GM12878 (cell line): ENCODE results near the gene RPL21. TPM values are rescaled to one million over a fixed set of nuclear protein-coding genes. Genes with fewer than 3 reads are reported as not detected.

ENCODE experiments used
- ATAC-seq: fragments of 200-7000 bp; cut with Tn5 transposase; 3 replicates; pipeline ENCODE4 v1.9.1; 2020; ENCODE audit warnings: mild to moderate bottlenecking, moderate library complexity
- BruUV-seq: library from RNA; stranded (reverse); fragments of 400-500 nt; replicated peaks from 2 replicates; lab custom pipeline; 2021; lab: Mats Ljungman, UMichigan
- CTCF ChIA-PET: fragments of 300-600 bp; sonication (Branson Sonifier 250); formaldehyde crosslinking; extraction: SDS; loops from one replicate; lab custom pipeline; 2021; ENCODE audit warnings: inconsistent platforms; lab: Yijun Ruan, JAX
- POLR2A ChIA-PET: fragments of 350-600 bp; formaldehyde crosslinking; extraction: SDS; loops from one replicate; lab custom pipeline; 2021; ENCODE audit warnings: inconsistent platforms; lab: Charles Lee
- RAD21 ChIA-PET: fragments of 300-600 bp; sonication (Branson Sonifier 250); formaldehyde crosslinking; loops from one replicate; lab custom pipeline; 2023; ENCODE audit warnings: antibody characterized with exemption; ENCODE audit not compliant: unreplicated experiment; lab: Charles Lee
- SMC1A ChIA-PET: fragments of 300-600 bp; sonication (Branson Sonifier 250); formaldehyde crosslinking; loops from one replicate; lab custom pipeline; 2023; ENCODE audit not compliant: unreplicated experiment, uncharacterized antibody; lab: Charles Lee
- DNase-seq: peaks from one replicate; pipeline ENCODE4 v3.0.0-alpha.2; 2011; ENCODE audit warnings: low read depth, low spot score
- FAIRE-seq: peaks from 3 replicates; lab custom pipeline; 2011; peaks lifted over from hg19 to GRCh38; lab: Jason Lieb, UNC
- H2AFZ ChIP-seq: 2 replicates; pipeline ENCODE4 v1.6.0; 2011; ENCODE audit warnings: low read depth, low read length, control low read depth; ENCODE audit not compliant: control insufficient read depth
- H3K27ac ChIP-seq: 2 replicates; pipeline ENCODE4 v1.5.1; 2011; ENCODE audit warnings: control low read depth; ENCODE audit not compliant: control insufficient read depth, insufficient read depth
- H3K27me3 ChIP-seq, 2 experiments: replicated peaks in 1 of 2; 2 replicates each; pipeline versions ENCODE4 v1.6.0 to v1.6.1; 2011; ENCODE audit warnings: low read length in 1 of 2; ENCODE audit not compliant: control insufficient read depth in 2 of 2, insufficient read depth in 2 of 2
- H3K36me3 ChIP-seq, 2 experiments: 2 replicates each; pipeline ENCODE4 v1.5.1; 2011; ENCODE audit warnings: low read length in 1 of 2; ENCODE audit not compliant: control insufficient read depth in 2 of 2, insufficient read depth in 2 of 2
- H3K4me1 ChIP-seq: 2 replicates; pipeline ENCODE4 v1.6.1; 2011; ENCODE audit warnings: mild to moderate bottlenecking, low read length, moderate library complexity, mixed read lengths; ENCODE audit not compliant: control insufficient read depth, insufficient read depth
- H3K4me2 ChIP-seq: 2 replicates; pipeline ENCODE4 v1.6.0; 2011; ENCODE audit warnings: control low read depth; ENCODE audit not compliant: control insufficient read depth, insufficient read depth
- H3K4me3 ChIP-seq: fragments of 200-600 bp; sonication (generic); 2 replicates; pipeline ENCODE4 v1.5.1; 2016
- H3K79me2 ChIP-seq: 2 replicates; pipeline ENCODE4 v1.6.0; 2011; ENCODE audit warnings: low read length; ENCODE audit not compliant: control insufficient read depth, insufficient read depth
- H3K9ac ChIP-seq: 2 replicates; pipeline ENCODE4 v1.8.0; 2011; ENCODE audit warnings: low read length, control low read depth, mixed read lengths; ENCODE audit not compliant: control insufficient read depth, insufficient read depth
- H3K9me3 ChIP-seq: replicated peaks from 3 replicates; pipeline ENCODE4 v1.5.1; 2011; ENCODE audit warnings: mild to moderate bottlenecking, low read length; ENCODE audit not compliant: control insufficient read depth, insufficient read depth
- H4K20me1 ChIP-seq: 2 replicates; pipeline ENCODE4 v1.6.0; 2011; ENCODE audit not compliant: control insufficient read depth, insufficient read depth
- ATF7 ChIP-seq: fragments of 450-650 bp; IDR thresholded peaks from 2 replicates; pipeline ENCODE4 v1.6.1; 2016; ENCODE audit warnings: low read depth, mild to moderate bottlenecking
- CEBPB ChIP-seq, 2 experiments: fragments of 150-350 bp in 1 of 2; IDR thresholded peaks; 2 replicates each; pipeline ENCODE4 v1.6.1; 2012 to 2014; ENCODE audit warnings: low read depth in 2 of 2, low read length in 2 of 2, borderline replicate concordance in 1 of 2, inconsistent platforms in 1 of 2
- EED ChIP-seq: sonication (generic); IDR thresholded peaks from 2 replicates; pipeline ENCODE4 v1.6.1; 2016; ENCODE audit warnings: antibody characterized with exemption, low read depth
- FOXK2 ChIP-seq: fragments of 450-650 bp; IDR thresholded peaks from 2 replicates; pipeline ENCODE4 v1.6.1; 2017; ENCODE audit warnings: mild to moderate bottlenecking, moderate library complexity
- JUND ChIP-seq: IDR thresholded peaks from 2 replicates; pipeline ENCODE4 v1.6.1; 2012; ENCODE audit warnings: low read depth, mild to moderate bottlenecking, low read length, improper control_type of control experiment, moderate library complexity
- MTA2 ChIP-seq: fragments of 450-650 bp; IDR thresholded peaks from 2 replicates; pipeline ENCODE4 v1.6.1; 2016; ENCODE audit warnings: low read depth, mild to moderate bottlenecking, moderate library complexity
- NRF1 ChIP-seq: conservative IDR thresholded peaks from 2 replicates; pipeline ENCODE4 v1.6.1; 2011; ENCODE audit warnings: mild to moderate bottlenecking, low read depth, low read length, improper control_type of control experiment
- SMAD1 ChIP-seq: fragments of 450-650 bp; IDR thresholded peaks from 2 replicates; pipeline ENCODE4 v1.6.1; 2018; ENCODE audit warnings: mild to moderate bottlenecking, low read depth; ENCODE audit not compliant: partially characterized antibody
- STAT1 ChIP-seq: fragments of 450-650 bp; conservative IDR thresholded peaks from 2 replicates; pipeline ENCODE4 v1.6.1; 2014; ENCODE audit warnings: antibody characterized with exemption, mild to moderate bottlenecking
- TBL1XR1 ChIP-seq: IDR thresholded peaks from 2 replicates; pipeline ENCODE4 v1.6.1; 2012; ENCODE audit warnings: low read depth, low read length, improper control_type of control experiment
- TCF7 ChIP-seq: IDR thresholded peaks from 2 replicates; pipeline ENCODE4 v1.6.1; 2014; ENCODE audit warnings: antibody characterized with exemption, borderline replicate concordance
- YBX1 ChIP-seq: fragments of 450-650 bp; IDR thresholded peaks from 2 replicates; pipeline ENCODE4 v1.6.1; 2016; ENCODE audit warnings: antibody characterized with exemption
- ZNF384 ChIP-seq: IDR thresholded peaks from 2 replicates; pipeline ENCODE4 v1.6.1; 2012; ENCODE audit warnings: low read depth, mild to moderate bottlenecking, low read length, improper control_type of control experiment, borderline replicate concordance
- ZSCAN29 ChIP-seq: fragments of 450-650 bp; IDR thresholded peaks from 2 replicates; pipeline ENCODE4 v1.6.1; 2017; ENCODE audit warnings: mild to moderate bottlenecking, moderate library complexity
- whole genome bisulfite sequencing: methylation state at CpG from one replicate; pipeline ENCODE4 v1.1.6; 2016; ENCODE audit warnings: low lambda C conversion rate; ENCODE audit not compliant: insufficient replicate concordance, insufficient coverage; ENCODE audit errors: missing lambda C conversion rate; 5-methylcytosine and 5-hydroxymethylcytosine counted together
- in situ Hi-C: fragments of 300-500 bp; cut with MboI; formaldehyde crosslinking; loops from 9 replicates; pipeline ENCODE4 v1.14.3; 2018; ENCODE audit warnings: mixed read lengths
- intact Hi-C: fragments of 100-400 bp; cut with micrococcal nuclease; formaldehyde crosslinking; loops from one replicate; pipeline ENCODE4 v1.14.2; 2022; ENCODE audit not compliant: unreplicated experiment
- polyA plus RNA-seq, 11 experiments: library from polyadenylated mRNA; depleted of rRNA in 4 of 11; unstranded in 6 of 11; stranded (reverse) in 5 of 11; fragments of >200 nt; fragmentation: Nextera tagmentation in 4 of 11; fragmentation: Illumina TruSeq in 1 of 11; extraction: Ambion mirVana in 4 of 11; extraction: Trizol in 1 of 11; gene quantifications; 1 replicate in 1 of 11; 2 replicates in 10 of 11; pipeline versions ENCODE4 v1.2.1 to v1.2.3, GENCODE V29; 2011 to 2016; ENCODE audit warnings: inconsistent platforms in 2 of 11, missing spikeins in 2 of 11, low read depth in 1 of 11
- total RNA-seq, 4 experiments: library from RNA; depleted of rRNA in 3 of 4; stranded (reverse); fragments of >200 nt in 3 of 4; fragmentation: Illumina TruSeq in 1 of 4; extraction: Trizol in 1 of 4; gene quantifications; 2 replicates each; pipeline versions ENCODE4 v1.2.1 to v1.2.3, GENCODE V29; 2013 to 2021
- TF ChIP-seq, protein P1 (sequence below): fragments of 450-650 bp; IDR thresholded peaks from 2 replicates; pipeline ENCODE4 v1.6.1; 2016; ENCODE audit warnings: mild to moderate bottlenecking, moderate library complexity, borderline replicate concordance
- TF ChIP-seq, protein P2 (sequence below): fragments of 450-650 bp; formaldehyde crosslinking; IDR thresholded peaks from 2 replicates; pipeline ENCODE4 v1.5.0; 2022; ENCODE audit warnings: mild to moderate bottlenecking, missing genetic modification characterization
- TF ChIP-seq, protein P3 (sequence below): fragments of 450-650 bp; IDR thresholded peaks from 2 replicates; pipeline ENCODE4 v1.6.1; 2017; ENCODE audit warnings: mild to moderate bottlenecking, low read depth, inconsistent platforms; ENCODE audit not compliant: poor library complexity, severe bottlenecking

RPL21 gene
- total and polyA plus RNA-seq, 10 of the 15 experiments (the other 5 are each of a cell fraction or from before 2014, with no cell fraction given) = 817 to 9,760 (median 1,698) TPM

DNA sequence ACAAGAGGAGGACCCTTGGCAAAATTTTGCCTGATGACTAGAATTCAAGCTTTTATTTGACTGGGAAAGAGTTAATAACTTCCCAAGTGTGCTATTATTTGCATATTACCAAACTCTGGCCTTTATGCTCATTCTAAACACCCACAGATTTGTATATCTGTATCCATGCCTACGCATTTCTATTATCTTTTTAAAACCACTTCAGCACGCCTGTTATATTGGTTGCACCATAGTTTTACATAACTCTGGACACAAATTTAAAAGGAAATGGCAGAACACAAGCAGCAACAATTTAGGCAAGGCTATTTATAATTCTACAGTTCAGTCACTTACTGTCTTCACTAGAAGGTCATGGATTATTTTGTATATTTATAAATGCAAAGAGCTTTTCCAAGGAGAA is 15.6 kb downstream of the RPL21 start:
- H3K27ac ChIP-seq = no peak overlapping the region
- 29% methylated on average over 2 of the region's 2 CpGs for WGBS
- ATAC-seq (no peak), DNase-seq (no peak), FAIRE-seq (no peak)
- ChIA-PET RAD21 (no interaction called here), SMC1A (no interaction called here), POLR2A (no interaction called here), CTCF (interaction anchor here (0.8 to 1.4 kb wide), 2 partner anchors 12 to 229 kb away, joined by 4 read pairs; no protein-coding TSS in a partner anchor)
- no peaks in the 10 kb centered on the region for H3K4me1 ChIP-seq
- H2AFZ ChIP-seq = no peak overlapping the region
- in situ Hi-C loops (no loop called here), intact Hi-C loops (no loop called here)
- no peak overlapping the region for H3K9ac ChIP-seq
- no peak overlapping the region for H3K4me3 ChIP-seq
- no peaks in the 10 kb centered on the region for H3K79me2 ChIP-seq
- H3K9me3 ChIP-seq = no peaks in the 10 kb centered on the region
- H4K20me1 ChIP-seq = no peaks in the 10 kb centered on the region
- no TSS peak for BruUV-seq
- no peaks in the 10 kb centered on the region for H3K27me3 ChIP-seq
- no peak overlapping the region for H3K4me2 ChIP-seq
- H3K36me3 ChIP-seq = peaks cover 3% of the 10 kb centered on the region in 2 experiments; a peak in 3 of 4 replicates
- TF ChIP-seq NRF1 (no peak), STAT1 (no peak), CEBPB (IDR thresholded peaks at IDR 0.05; ENCODE audit: borderline replicate concordance in 1 of 2, low read depth in 2 of 2, low read length in 2 of 2) (no peak), MTA2 (no peak), YBX1 (no peak), ZSCAN29 (no peak), FOXK2 (no peak), TCF7 (no peak), ATF7 (no peak), JUND (no peak), ZNF384 (no peak), TBL1XR1 (no peak), EED (no peak), SMAD1 (no peak)
- TF ChIP-seq, protein P1, sequence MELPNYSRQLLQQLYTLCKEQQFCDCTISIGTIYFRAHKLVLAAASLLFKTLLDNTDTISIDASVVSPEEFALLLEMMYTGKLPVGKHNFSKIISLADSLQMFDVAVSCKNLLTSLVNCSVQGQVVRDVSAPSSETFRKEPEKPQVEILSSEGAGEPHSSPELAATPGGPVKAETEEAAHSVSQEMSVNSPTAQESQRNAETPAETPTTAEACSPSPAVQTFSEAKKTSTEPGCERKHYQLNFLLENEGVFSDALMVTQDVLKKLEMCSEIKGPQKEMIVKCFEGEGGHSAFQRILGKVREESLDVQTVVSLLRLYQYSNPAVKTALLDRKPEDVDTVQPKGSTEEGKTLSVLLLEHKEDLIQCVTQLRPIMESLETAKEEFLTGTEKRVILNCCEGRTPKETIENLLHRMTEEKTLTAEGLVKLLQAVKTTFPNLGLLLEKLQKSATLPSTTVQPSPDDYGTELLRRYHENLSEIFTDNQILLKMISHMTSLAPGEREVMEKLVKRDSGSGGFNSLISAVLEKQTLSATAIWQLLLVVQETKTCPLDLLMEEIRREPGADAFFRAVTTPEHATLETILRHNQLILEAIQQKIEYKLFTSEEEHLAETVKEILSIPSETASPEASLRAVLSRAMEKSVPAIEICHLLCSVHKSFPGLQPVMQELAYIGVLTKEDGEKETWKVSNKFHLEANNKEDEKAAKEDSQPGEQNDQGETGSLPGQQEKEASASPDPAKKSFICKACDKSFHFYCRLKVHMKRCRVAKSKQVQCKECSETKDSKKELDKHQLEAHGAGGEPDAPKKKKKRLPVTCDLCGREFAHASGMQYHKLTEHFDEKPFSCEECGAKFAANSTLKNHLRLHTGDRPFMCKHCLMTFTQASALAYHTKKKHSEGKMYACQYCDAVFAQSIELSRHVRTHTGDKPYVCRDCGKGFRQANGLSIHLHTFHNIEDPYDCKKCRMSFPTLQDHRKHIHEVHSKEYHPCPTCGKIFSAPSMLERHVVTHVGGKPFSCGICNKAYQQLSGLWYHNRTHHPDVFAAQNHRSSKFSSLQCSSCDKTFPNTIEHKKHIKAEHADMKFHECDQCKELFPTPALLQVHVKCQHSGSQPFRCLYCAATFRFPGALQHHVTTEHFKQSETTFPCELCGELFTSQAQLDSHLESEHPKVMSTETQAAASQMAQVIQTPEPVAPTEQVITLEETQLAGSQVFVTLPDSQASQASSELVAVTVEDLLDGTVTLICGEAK = no peak
- TF ChIP-seq, protein P2, sequence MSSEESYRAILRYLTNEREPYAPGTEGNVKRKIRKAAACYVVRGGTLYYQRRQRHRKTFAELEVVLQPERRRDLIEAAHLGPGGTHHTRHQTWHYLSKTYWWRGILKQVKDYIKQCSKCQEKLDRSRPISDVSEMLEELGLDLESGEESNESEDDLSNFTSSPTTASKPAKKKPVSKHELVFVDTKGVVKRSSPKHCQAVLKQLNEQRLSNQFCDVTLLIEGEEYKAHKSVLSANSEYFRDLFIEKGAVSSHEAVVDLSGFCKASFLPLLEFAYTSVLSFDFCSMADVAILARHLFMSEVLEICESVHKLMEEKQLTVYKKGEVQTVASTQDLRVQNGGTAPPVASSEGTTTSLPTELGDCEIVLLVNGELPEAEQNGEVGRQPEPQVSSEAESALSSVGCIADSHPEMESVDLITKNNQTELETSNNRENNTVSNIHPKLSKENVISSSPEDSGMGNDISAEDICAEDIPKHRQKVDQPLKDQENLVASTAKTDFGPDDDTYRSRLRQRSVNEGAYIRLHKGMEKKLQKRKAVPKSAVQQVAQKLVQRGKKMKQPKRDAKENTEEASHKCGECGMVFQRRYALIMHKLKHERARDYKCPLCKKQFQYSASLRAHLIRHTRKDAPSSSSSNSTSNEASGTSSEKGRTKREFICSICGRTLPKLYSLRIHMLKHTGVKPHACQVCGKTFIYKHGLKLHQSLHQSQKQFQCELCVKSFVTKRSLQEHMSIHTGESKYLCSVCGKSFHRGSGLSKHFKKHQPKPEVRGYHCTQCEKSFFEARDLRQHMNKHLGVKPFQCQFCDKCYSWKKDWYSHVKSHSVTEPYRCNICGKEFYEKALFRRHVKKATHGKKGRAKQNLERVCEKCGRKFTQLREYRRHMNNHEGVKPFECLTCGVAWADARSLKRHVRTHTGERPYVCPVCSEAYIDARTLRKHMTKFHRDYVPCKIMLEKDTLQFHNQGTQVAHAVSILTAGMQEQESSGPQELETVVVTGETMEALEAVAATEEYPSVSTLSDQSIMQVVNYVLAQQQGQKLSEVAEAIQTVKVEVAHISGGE (CRISPR knock-in tag) = no peak
- TF ChIP-seq, protein P3, sequence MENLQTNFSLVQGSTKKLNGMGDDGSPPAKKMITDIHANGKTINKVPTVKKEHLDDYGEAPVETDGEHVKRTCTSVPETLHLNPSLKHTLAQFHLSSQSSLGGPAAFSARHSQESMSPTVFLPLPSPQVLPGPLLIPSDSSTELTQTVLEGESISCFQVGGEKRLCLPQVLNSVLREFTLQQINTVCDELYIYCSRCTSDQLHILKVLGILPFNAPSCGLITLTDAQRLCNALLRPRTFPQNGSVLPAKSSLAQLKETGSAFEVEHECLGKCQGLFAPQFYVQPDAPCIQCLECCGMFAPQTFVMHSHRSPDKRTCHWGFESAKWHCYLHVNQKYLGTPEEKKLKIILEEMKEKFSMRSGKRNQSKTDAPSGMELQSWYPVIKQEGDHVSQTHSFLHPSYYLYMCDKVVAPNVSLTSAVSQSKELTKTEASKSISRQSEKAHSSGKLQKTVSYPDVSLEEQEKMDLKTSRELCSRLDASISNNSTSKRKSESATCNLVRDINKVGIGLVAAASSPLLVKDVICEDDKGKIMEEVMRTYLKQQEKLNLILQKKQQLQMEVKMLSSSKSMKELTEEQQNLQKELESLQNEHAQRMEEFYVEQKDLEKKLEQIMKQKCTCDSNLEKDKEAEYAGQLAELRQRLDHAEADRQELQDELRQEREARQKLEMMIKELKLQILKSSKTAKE = no peak
